ENCODE measurements around the gene MTARC1. TPM values are rescaled to one million over a fixed set of nuclear protein-coding genes. Genes with fewer than 3 reads are reported as not detected.

The MTARC1 gene
- total and polyA plus RNA-seq, 7 donors: 1.7 to 6.4 (median 3.4) TPM

DNA sequence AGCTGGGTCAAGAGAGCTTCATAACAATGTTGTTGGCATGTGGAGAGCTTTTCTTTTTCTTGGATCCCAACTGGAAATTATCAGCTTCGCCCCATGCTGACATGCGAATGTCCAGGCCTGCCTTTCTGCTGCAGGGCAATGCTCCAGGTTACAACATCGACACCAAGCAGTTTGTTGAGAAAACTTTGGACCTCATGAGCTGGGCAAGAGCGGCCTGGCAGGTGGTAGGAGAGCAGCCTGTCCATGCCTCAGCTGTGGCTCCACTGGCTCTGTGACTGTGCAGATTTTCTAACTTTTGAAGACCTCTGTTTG lies 41.4 kb downstream of the MTARC1 start:
- ATAC-seq: no peak
- 53 to 65% (median 53%) methylated on average over 4 of the region's 4 CpGs for WGBS, 3 donors
- no peaks in the 10 kb centered on the region for H3K27me3 ChIP-seq (ENCODE audit: insufficient read depth in 3 of 3, low read length in 2 of 3)
- no peaks in the 10 kb centered on the region for H3K4me1 ChIP-seq
- H3K4me3 ChIP-seq: no peak overlapping the region
- TF ChIP-seq, protein P1, sequence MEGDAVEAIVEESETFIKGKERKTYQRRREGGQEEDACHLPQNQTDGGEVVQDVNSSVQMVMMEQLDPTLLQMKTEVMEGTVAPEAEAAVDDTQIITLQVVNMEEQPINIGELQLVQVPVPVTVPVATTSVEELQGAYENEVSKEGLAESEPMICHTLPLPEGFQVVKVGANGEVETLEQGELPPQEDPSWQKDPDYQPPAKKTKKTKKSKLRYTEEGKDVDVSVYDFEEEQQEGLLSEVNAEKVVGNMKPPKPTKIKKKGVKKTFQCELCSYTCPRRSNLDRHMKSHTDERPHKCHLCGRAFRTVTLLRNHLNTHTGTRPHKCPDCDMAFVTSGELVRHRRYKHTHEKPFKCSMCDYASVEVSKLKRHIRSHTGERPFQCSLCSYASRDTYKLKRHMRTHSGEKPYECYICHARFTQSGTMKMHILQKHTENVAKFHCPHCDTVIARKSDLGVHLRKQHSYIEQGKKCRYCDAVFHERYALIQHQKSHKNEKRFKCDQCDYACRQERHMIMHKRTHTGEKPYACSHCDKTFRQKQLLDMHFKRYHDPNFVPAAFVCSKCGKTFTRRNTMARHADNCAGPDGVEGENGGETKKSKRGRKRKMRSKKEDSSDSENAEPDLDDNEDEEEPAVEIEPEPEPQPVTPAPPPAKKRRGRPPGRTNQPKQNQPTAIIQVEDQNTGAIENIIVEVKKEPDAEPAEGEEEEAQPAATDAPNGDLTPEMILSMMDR (IDR thresholded peaks at IDR 0.05): no peak
- H3K36me3 ChIP-seq (ENCODE audit: insufficient read depth in 1 of 2, low read depth in 1 of 2): no peaks in the 10 kb centered on the region
- no peak overlapping the region for H3K27ac ChIP-seq
- intact Hi-C loops (cut with DNase I): no loop called here
- H3K9me3 ChIP-seq: no peaks in the 10 kb centered on the region
- DNase-seq: no peak

DNA sequence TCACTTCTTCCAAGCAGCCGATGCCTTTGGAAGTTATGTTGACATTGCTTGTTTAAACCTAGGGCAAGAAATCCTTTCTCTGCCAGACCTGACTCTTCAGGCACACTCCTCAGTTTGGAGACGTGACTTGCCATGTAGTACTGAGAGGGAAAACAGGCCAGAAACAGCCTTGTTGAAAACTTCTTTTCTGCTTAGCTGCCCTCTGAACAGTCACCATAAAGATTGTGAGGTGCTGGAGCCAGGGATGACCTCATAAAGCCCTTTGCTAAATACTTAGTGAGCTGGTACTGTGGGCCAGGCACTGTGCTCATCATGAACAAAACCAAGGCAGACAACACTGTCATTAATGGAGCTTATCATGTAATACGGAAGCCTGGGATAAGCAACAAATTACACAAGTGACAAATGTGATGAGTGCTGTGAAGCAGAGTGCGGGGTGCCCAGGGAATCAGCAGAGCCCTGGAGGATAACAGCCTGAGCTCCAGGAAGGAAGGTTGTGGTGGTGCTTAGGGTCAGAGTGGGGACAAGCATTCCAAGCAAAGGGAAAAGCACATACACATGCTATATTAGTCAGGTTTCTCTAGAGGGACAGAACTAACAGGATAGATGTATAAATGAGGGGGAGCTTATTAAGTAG lies 42.4 kb downstream of the MTARC1 start:
- Histone ChIP-seq H3K9me3 (no peaks in the 10 kb centered on the region), H3K4me1 (no peaks in the 10 kb centered on the region), H3K36me3 (ENCODE audit: insufficient read depth in 1 of 2, low read depth in 1 of 2) (no peaks in the 10 kb centered on the region), H3K27ac (no peak overlapping the region), H3K4me3 (no peak overlapping the region), H3K27me3 (ENCODE audit: insufficient read depth in 3 of 3, low read length in 2 of 3) (no peaks in the 10 kb centered on the region)
- TF ChIP-seq, protein P1 (IDR thresholded peaks at IDR 0.05): no peak
- no peak for ATAC-seq
- no peak for DNase-seq
- intact Hi-C loops (cut with DNase I): no loop called here
- 62 to 74% (median 62%) methylated on average over 4 of the region's 4 CpGs for WGBS, 3 donors

DNA sequence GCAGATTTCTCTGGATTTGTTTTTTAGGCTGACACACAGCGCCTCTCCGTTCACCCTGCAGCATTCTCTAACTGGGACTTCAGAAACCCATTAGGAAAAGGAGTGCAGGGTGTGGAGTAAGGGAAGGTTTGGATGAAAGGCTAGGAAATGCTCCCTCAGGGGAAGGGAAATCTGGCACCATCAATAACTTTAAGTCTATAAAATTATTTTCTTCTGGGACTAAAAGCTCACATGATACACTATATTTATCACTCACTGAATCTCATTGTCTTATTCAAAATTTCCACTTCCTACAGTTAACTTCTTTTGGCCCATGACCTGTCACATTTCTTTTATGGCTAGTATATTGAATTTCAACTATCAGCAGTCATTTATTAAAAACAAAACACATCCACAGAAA lies 46.7 kb downstream of the MTARC1 start:
- 66 to 80% (median 77%) methylated on average over 2 of the region's 2 CpGs for WGBS, 3 donors
- intact Hi-C loops (cut with DNase I): no loop called here

DNA sequence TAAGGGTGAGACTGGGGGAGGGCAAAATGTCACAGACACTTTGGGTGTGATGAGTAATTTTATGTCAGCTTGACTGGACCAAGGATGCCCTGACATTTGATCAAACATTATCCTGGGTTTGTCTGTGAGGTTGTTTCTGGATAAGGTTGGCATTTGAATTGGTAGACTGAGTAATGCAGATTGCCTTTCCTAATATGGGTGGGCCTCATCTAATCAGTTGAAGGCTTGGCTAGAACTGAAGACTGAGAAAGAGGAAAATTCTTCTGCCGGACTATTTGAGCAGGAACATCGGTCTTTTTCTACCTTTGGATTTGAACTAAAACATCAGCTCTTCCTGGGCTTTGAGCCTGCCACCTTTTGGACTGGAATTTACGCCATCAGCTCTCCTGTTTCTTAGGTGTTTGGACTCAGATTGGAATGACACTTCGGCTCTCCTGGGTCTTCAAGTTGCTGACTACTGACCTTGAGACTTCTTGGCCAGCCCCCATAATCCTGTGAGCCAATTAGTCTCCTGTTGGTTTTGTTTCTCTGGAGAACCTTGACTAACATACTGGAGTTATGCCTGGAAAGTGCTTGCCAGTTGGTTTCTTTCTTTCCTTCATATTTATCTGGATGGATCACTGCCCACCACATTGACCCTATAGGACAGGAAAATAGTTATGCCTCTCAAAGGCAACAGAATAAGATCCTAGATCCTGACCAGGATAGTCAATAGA lies 47.6 kb downstream of the MTARC1 start:
- Histone ChIP-seq H3K27ac (no peak overlapping the region), H3K9me3 (no peaks in the 10 kb centered on the region), H3K4me3 (no peak overlapping the region), H3K36me3 (ENCODE audit: insufficient read depth in 1 of 2, low read depth in 1 of 2) (no peaks in the 10 kb centered on the region), H3K4me1 (no peaks in the 10 kb centered on the region), H3K27me3 (ENCODE audit: insufficient read depth in 3 of 3, low read length in 2 of 3) (no peaks in the 10 kb centered on the region)
- DNase-seq: no peak
- TF ChIP-seq, protein P1 (IDR thresholded peaks at IDR 0.05): no peak
- 85 to 86% (median 86%) methylated on average over 4 of the region's 4 CpGs for WGBS, 3 donors
- ATAC-seq: no peak
- intact Hi-C loops (cut with DNase I): no loop called here

More for the DNA sequence above, 46.7 kb downstream of the MTARC1 start:
- ATAC-seq (no peak), DNase-seq (no peak)
- Histone ChIP-seq H3K9me3 (no peaks in the 10 kb centered on the region), H3K4me3 (no peak overlapping the region), H3K27ac (no peak overlapping the region), H3K27me3 (ENCODE audit: insufficient read depth in 3 of 3, low read length in 2 of 3) (no peaks in the 10 kb centered on the region), H3K4me1 (no peaks in the 10 kb centered on the region), H3K36me3 (ENCODE audit: insufficient read depth in 1 of 2, low read depth in 1 of 2) (no peaks in the 10 kb centered on the region)
- TF ChIP-seq, protein P1 (IDR thresholded peaks at IDR 0.05): no peak

Other genes starting within 250 kb of the MTARC1 start
- 1 to 10 TPM; 4.7 to 8.9 (median 5.7) TPM for gene C1orf115, start 96.5 kb upstream of the MTARC1 start, total RNA-seq
- 1 to 10 TPM; 3.8 to 6.1 (median 4.9) TPM for gene C1orf115, start 96.5 kb upstream of the MTARC1 start, polyA plus RNA-seq
- gene MTARC2, start 38.6 kb upstream of the MTARC1 start, total RNA-seq: 10 to 100 TPM in 1 of 4 donors, 1 to 10 TPM in 3; 8.8 to 12.4 (median 9.5) TPM
- 1 to 10 TPM; 4.1 to 5.7 (median 5.0) TPM for gene MTARC2, start 38.6 kb upstream of the MTARC1 start, polyA plus RNA-seq
- gene HLX, start 92.5 kb downstream of the MTARC1 start, total RNA-seq: 10 to 100 TPM in 1 of 4 donors, 1 to 10 TPM in 3; 4.1 to 11.6 (median 7.3) TPM
- gene HLX, start 92.5 kb downstream of the MTARC1 start, polyA plus RNA-seq: 1 to 10 TPM; 3.2 to 4.3 (median 4.1) TPM